GM21723 (cell line): Measurements from ENCODE around the gene SMARCA2.

Experiments
- ATAC-seq: cut with Tn5 transposase; IDR thresholded peaks from one replicate; pipeline ENCODE4 v1.9.1; 2021; ENCODE audit warnings: mild to moderate bottlenecking, moderate library complexity; ENCODE audit not compliant: unreplicated experiment

The SMARCA2 gene

DNA sequence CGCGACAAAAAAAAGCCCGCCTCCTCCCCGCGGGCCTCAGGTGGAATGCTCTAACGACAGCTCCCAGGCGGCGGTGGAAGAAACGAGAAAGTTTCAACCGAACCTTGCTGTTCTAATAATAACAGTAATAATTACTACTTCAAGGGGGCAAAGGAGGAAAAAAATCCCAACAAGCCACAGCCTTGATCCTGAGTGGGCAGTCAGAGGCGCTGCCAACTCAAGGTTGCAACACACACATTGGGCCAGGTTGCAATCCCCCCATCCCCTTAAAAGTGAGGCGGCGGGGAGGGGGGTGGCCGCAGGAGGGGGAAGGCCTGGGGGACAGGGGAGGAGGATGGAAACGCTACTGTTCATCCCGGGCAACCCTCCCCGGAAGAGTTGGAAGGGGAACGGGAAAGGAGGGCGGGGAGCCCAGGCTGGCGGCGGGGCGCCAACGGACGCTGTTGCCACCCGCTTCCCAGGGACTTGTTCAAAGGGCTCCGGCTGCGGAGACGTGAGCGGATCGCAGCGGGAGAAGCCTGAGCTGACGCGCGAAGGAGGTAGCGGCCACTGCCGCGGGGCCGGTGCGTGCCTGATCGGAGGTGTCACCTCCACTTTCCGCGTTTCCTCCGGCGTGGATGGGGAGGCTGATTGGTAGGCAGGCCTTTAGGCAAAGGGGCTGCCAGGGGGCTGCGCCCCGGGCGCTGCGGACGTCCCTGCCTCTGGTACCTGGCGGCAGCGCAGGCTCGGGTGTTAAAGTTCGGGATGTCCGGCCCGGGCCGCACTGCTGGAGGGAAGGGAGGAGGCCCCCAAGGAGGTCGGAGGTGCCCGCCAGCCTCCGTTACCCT is 647 bp downstream of the SMARCA2 start:
- ATAC-seq = peak; percentile 4

DNA sequence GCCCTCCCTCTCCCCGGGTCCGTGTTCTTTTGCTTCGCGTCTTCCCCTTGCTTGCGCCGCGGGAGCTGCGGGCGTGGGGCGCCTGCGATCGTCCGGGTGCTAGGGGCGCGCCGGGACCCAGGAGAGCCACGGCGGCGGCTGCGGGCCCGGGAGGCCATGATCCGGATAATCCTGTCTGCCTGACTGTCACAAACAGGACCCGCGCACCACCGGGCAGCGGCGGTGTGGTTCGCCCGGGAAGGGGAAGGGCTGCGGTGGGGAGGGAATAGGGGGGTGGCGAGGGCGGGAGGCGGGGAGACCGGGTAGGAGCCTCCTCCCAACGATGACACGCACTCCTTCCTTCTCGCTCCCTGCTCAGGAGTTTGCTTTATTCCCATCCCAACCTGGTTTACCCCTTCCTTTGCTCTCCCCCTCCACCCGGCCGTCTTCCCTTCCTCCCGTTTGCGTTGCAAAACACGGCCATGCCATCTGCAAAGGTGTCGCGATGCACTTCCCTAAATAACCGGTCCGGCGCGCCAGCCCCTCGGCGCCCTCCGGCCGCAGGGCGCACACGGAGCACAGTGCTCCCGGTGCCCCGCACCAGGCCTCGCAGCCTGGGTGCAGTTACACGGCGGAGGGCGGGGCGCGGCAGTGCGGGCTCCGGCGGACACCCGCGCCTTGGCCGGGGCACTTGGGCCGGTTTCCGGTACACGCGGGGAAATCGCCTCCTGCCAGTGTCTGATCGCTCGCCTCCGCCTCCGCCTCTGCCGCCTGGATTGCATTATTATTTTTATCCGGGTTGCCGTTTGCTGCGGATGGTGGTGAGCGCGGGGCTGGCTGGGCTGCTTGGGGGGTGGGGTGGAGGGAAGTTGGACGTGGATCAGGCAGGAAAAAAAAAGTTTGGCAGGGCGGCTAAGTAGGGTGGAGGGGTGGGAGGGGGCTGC is 1.5 kb downstream of the SMARCA2 start:
- peak; percentile 16 for ATAC-seq

DNA sequence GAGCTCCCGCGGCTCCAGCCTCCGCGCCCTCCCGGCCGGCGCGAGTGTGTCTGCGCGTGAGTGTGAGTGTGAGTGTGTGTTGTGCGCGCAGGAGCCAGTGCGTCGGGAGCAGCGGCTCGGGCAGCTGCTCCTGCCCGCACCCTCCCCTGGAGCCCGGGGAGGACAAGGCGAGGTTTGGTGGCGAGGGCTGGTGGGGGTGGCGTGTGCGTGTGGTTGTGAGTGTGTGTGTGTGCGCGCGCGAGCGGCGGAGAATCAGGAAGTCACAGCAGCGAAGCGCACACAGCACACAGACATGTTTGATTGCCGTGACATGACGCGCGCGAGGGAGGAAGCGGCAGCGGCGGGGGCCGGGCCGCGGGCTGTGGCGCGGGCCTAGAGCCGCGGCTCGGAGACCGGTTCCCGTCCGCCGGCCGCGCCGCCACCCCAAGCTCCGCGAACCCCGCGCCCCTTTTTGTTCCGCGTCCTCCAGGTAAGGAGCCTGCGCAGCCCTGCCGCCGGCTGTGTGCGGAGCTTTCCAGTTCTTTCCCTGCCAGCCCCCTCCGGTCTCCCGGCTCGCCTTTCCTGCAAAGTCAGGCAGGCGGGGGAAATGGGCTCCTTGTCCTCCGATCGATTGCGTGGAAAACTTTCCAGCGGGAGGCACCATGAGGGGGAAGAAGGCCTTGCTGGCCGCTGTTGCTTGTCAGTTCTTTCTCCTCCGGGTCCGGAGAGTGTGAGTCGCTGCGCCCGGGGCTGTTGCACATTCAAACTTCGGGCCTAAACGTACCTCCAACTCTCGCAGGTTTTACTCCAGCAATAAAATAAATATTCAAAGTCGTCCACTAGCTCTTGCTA is 2.4 kb downstream of the SMARCA2 start:
- peak; percentile 20 for ATAC-seq

DNA sequence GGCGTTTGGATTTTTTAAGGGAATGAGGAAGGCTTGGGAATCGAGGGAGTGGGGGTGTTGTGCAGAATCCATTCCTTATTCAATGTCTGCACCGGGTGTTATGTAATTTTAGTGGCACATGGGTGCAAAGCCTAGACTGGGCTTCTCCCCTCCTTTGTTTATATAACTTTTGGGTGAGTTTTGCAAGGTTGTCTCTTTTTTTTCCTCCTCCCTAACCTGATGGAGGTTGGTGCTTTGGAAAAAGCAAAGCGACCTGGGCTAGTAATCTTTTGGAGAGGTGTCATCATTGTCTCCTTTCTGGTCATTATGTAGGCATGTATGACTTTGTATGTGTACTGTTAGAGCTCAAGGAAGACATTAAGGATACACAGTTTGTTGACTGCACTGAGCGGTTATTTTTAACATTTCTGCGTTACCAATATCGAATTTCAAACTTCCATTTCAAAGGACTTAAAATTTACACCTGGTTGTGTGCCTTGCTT is 3.1 kb downstream of the SMARCA2 start:
- ATAC-seq = no peak

DNA sequence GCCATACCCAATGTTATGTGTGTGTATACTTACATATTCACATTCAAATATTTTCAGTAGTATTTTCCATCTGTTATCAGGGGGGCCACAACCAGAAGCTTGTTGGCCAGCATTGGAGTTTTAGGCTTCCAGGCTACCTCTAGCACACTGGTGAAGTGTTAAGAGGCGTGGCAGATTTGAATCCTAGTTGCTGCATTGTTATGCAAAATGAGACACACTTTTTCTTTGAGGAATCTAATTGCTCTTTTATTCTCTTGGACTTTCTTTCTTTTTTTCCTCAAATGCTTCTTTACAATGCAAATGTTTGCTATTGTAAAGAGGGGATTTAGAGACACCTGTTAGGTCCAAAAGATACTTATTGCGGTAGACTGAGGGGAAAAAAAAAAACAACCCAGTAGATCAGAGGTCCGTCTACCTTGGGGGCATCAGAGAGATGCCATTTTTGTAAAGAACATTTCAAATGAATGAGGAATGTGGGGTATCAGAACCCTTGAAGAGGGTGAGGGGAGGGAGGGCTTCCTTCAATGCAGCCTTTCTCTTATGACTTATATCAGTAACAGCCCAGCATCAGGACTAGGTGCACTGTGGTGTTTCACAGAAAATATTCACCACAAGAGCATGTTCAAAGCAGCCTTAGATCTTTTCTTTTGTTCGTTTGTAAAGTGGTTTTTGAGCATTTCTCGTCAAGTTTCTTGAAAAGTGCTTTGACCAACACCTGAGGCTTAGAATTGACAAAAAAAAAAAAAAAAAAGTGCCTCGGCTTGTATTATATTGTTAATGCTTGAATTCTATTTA is 3.8 kb downstream of the SMARCA2 start:
- no peak for ATAC-seq

DNA sequence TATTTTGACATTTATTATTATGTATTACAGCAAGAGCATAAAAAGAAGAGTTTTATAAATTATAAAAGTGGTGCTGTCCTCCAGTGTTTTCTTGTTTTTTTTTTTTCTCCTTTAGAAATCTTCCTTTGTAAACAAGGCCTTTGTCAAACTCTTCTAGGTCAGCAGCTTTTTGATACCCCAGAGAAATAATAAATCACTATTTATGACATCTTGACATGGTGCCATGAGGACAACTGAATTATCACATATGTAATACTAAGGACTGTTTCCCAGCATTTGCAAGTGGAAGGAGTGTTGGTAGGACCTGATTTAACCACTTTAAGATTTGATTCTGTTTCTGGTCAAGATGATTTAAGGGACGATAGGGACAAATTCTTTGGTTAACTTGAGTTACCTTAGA is 4.6 kb downstream of the SMARCA2 start:
- no peak for ATAC-seq

DNA sequence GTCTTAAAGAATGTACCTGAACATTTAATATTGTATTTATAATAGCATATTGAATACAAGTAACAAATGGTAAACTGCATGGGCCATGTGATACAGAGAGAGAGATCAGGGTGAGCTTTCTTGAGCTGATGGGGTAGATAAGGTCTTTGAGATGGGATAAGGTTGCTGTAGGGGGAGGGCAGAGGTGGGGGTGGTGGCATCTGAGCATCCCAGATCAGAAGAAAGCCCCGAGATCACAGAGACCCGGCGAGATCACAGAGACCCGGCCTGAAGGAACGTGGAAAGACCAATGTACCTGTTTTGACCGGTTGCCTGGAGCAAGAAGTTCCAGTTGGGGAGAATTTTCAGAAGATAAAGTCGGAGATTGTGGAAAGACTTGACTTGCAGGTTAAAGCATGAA is 6.6 kb downstream of the SMARCA2 start:
- no peak for ATAC-seq

DNA sequence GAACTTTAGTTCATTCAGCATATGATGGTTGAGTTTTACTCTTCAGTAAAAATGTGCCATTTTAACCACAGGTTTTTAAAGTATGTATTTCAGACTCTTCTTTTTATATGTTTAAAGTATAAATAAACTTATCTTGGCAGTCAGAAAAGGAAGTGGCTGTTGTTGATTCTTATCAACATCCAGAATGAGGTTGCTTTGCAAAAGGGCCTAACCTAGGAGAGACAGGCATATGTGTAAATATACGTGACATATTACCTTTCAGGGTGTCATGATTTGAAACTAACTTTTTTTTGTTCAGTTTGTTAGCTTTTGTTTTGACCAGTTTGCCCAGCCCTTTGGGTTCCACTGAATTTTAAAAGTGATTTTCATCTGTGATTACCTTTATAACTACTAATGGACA is 7.4 kb downstream of the SMARCA2 start:
- no peak for ATAC-seq

DNA sequence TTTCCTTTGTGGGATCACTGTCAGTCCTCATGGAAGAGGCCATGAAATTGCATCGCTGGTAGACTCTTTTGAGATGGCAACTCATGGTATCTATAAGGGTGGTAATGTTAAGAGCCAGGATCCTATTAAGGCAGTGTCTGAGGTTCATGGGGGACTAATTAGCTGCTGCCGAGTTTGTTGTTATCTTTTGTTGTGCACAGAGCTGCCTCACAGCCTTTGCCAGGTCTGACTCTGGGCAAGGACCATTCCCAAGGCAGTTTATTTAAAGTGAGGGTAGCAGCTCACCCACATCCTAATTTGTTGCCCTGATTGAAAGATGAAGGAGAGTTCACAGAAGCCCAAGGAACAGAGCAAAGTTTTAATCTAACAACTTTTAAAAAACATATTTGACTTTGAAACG is 7.9 kb downstream of the SMARCA2 start:
- ATAC-seq = peak; percentile 1

DNA sequence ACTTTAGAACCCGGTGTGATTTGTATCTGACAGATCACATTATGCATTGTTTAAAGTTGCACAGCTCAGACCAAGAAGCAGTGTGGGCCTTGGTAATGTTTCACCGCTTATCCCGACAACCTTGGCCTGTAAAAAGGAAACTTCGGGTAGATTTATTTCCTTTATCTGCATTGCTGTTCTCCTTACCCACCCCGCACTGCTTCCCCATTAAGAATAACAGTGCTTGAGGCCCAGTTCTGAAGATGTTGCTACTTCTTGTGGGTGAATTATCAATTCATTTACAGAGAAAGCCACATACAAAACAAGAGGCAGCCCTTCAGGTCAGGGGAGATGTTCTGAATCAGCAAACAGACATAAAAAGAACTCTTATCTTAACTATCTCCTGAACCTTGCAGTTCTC is 8.4 kb downstream of the SMARCA2 start:
- peak; percentile 35 for ATAC-seq

DNA sequence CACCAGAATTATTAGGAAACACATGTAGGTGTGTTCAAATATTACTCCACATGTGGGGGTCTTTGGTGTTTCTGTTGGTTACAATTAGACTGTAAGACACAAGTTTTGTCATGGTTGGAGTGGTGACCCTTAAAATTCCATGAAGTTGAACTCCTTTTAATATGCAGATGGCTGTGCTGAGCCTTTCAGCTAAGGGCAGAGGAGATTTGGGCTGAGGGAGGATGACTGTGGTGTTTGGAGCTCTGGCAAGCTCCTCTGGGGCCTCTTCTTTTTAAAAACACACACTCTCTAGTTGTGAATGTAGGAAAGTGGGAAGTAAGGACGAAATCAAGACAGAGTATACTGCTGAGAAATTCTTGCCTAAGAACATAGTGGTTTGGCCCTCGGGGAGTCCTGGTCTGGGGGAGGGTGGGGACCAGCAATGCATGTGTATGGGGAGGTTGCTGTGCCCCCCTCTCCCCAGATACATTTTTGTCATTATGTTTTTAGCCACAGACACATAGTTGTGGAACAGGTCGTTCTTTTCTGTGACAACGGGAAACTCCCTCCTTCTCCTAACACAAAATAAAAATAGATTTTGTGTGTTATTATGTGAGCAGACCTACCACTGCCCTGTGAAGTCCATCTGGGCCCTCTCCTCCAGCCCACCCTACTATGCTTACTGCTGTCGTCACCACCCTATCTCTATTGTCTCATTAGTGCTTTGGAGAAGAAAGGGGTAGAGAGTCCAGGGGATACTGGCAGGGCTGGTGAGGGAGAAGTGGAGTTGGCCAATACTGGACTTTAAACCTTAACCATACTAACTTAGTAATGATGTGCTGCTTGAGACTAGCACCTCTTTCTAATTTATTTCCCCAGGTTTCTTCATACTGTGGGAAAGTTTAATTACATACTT is 10.0 kb downstream of the SMARCA2 start:
- ATAC-seq = no peak

DNA sequence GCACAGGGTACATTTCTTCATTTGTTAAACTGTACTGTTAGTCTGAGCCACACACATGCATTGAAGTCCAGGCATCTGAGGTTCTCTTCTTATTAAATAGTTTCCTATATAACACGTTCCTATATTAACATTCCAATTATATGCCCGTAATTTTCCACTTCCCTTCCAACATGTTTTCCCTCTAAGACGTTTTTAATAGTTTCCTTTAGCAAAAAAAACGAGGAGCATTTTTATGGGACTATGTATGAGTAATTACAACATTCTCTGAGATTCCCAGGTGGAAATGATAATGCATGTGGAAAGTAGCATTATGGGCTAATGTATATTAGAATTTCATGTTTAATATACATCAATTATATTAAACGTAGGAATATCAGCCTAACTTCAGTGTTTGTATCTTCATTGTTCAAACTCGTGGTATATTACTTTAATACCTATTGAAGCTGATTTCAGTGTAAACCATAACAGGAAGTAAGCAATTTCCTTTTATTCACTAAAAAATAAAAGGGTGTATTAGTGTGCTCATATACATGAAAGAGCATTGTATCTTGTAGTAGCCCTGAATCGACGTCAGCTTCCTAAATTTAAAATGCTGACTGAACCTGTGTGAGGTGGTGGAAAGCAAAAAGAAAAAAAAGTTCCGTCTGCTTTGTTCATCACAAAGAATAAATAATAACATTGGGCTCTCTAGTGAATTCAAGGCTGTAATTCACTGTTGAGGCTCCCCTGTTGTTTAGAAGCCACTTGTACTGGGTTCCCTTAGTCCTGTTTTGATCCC is 11.3 kb downstream of the SMARCA2 start:
- ATAC-seq = no peak

DNA sequence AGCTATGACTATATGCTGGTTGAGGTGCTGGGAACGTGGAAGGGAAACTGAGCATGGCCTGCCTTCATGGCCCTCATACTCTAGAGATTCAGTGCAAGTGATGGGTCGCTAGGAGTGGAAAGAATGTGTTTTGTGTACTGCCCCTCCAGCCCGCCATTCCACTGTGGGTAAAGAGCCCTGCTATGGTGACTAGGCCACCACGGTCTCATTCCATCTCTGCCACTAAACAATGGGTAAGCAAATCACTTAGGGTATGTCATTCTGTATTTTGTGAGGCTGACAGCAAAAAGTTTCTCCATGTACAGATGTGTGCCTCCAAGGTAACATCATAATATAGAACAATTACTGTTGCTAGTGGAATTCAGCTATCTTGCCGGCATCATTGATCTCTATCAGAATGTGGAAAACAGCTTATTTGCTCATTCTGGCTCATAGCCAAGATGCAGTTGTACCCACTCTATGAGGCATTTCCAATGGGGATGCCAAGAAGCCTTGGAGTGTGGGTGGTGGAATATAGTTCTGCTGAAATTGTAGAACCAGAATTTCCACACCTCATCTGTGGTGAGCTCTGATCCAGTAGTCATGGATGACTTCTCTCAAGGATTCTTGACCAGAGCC is 12.5 kb downstream of the SMARCA2 start:
- ATAC-seq = no peak

DNA sequence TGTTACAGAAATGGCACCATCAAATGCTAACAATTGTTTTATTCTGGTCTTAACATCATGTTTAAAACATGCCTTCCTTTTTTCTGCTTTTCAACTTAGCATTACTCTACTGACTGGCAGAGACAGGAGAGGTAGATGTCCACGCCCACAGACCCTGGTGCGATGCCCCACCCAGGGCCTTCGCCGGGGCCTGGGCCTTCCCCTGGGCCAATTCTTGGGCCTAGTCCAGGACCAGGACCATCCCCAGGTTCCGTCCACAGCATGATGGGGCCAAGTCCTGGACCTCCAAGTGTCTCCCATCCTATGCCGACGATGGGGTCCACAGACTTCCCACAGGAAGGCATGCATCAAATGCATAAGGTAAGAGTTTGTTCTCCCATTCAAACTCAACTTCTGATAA is 13.7 kb downstream of the SMARCA2 start:
- ATAC-seq = no peak

DNA sequence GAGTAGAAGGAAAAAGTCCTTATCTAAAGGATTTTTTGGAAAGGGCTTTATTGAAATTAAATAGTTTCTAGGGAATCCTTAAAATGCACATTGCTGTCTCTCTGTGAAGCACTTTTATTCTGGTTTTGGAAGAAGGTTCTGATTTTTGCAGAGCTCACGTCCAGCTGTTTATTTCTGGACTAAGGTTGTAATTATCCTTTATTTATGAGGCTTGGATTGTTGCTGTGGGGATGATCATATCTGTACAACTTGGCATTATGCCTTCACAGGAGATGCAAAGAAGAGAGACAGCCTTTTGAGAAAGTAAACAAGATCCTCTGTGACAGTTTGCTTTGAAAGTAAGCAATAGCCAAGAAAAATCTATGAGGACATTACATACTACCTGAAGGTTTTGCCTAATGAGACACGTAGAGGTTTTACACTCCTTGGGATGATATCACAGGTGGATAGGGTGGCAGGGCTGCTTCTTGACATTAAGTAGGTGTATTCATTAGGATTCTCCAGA is 14.6 kb downstream of the SMARCA2 start:
- no peak for ATAC-seq

DNA sequence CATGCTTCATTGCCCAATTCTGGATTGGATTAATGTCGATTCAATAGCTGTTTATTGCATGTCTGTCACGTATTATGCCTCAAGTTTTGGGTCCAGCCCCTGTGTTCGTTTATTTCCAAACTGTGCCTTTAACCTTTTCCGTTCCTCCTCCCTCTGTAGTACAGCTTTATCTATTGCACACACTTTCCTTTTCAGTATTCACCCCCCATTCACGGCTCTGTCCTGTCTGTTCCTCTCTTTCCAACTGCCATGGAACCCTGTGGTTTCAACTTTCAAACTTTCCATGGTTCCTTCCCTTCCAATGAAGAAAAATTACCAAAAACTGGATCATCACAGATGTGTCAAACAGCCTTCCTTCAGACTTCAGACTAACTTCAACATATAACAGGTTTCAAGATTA is 17.1 kb downstream of the SMARCA2 start:
- ATAC-seq = no peak

DNA sequence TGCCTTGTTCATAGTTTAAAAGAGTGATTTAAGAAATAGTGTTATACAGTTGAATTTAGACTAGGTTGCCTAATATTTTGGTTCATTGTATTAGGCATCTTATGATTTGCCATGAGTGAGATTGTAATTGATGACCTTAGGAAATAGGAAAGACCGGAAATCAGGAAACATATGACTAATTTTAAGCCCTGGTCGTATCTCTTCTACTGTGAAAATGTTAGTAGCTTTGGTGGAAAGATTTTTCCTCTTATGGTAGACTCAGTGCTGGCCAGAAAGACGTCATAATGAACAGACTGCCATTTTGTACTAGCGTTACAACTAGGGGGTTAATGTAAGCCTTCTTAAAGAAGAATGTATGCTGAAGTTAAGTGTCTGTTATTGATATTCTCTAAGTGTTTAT is 21.7 kb downstream of the SMARCA2 start:
- no peak for ATAC-seq
